Stimulated activated CD8-positive, alpha-beta memory T cell treated with anti-CD3 and anti-CD28 coated beads, Interleukin-4, amount 100 ng/mL, for 24 hours (primary cell): Measurements from ENCODE around the gene KCNJ4.
"Not testable (repeated sequence)": the region's sequence is repeated elsewhere in the genome, so short reads cannot be mapped to it uniquely, and the experiment has no call there.

Source experiments
- DNase-seq: peaks from one replicate; pipeline ENCODE4 v3.0.0-alpha.2; 2020; ENCODE audit warnings: low read depth

KCNJ4 gene

DNA sequence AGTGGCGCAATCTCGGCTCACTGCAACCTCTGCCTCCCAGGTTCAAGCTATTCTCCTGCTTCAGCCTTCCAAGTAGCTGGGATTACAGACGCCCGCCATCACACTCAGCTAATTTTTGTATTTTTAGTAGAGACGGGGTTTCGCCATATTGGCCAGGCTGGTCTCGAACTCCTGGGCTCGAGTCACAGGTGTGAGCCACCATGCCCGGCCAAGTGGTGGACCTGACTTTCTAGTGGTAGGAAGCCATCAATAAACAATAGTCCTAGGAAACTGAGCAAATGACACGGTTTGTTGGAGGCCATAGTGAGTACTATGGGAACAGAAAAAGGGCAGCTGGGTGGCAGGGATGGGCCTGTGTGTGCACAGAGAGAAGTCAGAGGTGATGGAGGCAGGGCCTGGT, 15.2 kb upstream of the KCNJ4 start:
- DNase-seq, result not testable (repeated sequence)

DNA sequence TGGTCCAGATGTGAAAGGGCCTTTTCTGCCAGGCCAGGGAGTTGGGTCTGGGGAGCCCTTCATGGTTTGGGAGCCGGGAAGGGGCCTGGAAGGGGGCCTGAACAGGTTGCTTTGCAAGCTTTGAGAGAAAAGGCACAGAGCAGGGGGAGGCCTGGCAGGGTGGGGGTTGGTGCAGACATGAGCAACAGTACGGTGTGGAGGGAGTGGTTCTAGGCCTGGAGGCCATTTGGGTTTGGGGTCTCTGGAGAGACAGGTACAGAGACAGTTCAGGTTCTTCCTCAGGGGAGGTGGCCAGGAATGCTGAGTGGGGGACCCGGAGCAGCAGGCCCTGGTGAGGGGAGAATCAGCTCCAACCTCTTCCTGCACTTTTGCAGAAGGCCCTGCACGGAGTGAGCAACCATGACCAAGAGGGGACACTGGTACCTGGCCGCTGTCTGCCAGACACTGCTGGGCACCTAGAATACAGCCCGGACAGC, 14.3 kb upstream of the KCNJ4 start:
- DNase-seq, result no peak

DNA sequence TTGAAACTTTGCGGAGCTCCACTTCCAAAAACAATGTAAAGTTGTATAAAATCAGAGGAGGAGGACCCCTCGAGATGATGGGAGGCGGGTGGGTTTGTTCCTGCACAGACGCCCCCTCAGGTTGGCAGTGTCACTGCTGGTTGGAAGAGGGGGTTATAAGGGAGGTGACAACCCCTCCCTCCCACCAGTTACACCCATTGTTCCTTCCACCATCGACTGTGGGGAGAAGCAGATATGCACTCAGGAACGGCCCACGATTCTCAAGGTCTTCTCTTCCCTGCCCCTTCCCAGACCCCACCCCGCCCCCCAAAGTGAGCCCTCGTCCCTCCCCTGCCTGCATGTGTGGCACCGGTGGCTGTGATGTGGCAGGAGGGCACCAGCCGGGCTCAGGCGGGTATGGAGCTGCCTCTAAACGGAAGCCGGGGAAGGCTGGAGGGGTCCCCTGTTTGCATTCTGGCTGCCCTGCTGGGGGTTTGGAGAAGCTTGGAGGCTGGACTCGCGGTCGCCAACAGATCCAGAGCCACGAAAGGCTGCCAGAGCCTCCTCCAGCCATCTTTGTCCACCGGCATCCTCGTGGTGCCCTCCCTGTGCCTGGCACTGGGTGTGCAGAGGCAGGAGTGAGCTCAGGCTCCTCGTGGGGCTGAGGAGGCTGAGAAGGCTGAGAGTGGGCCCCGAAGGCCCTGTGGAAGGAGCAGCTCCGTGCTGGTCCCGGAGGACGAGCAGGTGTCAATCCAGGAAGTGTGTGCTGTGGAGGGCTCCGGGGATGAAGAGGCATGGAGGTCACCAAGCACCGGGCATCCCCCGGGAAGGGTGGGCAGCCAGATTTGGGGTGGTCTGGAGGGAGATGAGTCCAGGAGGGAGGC, 13.7 kb upstream of the KCNJ4 start:
- no peak for DNase-seq

DNA sequence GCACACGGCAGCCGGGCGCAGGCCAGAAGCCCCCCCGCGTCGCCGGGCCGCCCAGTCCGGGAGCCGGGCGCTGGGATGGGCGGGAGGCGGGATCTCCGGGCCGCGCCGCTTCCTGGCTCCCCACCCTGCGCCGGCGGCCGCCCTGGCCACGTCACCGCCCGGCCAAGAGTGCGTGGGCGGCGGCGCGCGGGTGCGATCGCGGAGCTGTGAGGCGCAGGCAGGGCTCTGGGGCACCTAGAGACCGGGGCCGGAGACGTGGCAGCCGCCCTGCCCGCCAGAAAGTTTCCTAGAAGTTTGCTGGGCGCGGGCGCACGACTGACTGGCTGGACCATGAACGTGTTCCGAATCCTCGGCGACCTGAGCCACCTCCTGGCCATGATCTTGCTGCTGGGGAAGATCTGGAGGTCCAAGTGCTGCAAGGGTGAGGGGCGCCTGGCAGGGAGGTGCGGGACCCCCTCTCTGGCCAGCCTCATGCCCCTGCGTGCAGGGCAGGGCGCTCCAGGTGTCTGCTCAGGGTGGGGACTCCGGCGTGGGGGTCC, 13.0 kb upstream of the KCNJ4 start, which contains the start of gene KDELR3:
TSS of gene KDELR3 (plus strand) at position 193 of the 539 bp plus-strand sequence. CDS start at position 331, 138 bp downstream.
- DNase-seq, result peak; percentile 43

DNA sequence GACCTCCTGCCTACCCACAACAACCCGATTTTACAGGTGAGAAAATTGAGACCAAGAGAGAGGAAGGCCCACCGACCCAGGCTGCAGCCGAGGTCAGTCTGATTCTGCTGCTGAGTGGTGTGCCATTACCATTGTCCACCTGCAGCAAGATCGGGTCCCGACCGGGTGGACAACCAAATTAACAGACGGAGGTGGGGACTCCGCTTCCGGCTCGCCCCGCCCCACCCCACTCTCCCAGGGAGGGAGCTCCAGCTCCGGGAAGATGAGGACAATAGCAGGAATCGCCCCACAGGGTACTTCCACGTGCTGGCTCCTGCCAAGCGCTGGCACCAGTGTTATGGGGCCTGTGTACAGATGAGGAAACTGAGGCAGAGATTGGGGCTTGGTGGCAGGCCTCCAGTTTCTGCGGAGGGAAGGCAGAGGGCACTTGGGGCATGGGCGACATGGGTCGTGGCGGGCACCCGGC, 12.5 kb upstream of the KCNJ4 start:
- no peak for DNase-seq

DNA sequence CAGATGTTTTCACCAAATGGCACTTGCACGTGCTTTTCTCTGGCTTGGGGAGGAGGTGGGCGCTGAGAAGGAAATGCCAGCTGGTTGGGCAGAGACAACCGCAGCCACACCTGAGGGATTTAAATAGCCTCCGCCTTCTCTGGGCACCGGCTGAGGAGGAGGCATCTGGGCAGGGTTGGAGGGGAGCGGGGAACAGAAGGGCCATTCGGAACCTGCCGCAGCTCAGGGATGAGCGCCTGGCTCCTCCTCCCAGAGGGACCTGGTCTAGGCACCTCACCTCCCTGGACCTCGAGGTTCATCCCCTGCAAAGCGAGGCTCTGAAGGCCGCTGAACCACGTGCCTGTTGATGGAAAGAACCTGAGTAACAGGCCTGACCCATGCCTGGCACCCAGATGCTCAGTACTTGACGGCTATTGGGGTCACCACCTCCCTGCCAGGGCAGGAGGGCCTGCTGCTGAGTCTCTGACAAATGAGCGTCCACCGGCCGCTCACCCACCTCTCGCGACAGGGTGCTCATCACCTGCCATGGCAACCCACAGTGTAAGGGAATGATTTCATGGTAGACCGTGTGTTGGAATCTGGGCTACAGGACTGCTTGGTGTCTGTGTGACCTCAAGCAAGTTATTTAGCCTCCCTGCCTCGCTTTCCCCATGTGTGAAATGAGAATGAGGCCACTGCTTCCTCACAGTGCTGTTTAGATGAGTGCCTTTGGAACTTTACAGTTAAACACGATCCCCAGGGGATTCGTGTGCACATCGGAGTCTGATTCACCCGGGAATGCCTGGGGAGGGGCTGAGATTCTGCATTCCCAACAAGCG, 10.9 kb upstream of the KCNJ4 start:
- no peak for DNase-seq

DNA sequence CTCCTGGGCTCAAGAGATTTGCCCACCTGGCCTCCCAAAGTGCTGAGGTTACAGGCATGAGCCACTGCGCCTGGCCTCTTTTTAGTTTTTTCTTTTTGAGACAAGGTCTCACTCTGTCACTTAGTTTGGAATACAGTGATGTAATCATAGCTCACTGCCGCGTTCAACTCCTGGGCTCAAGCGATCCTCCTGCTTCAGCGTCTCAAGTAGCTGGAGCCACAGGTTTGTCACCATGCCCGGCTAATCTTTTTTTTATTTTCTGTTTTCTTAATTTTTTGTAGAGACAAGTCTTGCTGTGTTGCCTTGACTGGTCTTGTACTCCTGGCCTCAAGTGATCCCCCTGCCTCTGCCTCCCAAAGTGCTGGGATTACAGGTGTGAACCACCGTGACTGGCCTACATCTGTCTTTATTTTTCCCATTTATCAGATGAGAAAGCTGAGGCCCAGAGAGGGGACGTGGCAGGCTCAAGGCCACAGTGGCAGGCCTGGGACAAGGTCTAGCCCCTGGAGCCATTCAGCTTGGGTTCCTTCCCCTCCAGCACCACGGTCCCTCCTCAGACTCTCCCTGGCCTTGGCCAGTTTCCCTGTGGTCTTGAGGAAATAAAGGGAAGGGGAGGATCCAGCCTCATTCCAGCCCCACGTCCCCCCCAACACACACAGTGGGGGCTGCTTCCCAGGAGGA, 10.1 kb upstream of the KCNJ4 start:
- no peak for DNase-seq

DNA sequence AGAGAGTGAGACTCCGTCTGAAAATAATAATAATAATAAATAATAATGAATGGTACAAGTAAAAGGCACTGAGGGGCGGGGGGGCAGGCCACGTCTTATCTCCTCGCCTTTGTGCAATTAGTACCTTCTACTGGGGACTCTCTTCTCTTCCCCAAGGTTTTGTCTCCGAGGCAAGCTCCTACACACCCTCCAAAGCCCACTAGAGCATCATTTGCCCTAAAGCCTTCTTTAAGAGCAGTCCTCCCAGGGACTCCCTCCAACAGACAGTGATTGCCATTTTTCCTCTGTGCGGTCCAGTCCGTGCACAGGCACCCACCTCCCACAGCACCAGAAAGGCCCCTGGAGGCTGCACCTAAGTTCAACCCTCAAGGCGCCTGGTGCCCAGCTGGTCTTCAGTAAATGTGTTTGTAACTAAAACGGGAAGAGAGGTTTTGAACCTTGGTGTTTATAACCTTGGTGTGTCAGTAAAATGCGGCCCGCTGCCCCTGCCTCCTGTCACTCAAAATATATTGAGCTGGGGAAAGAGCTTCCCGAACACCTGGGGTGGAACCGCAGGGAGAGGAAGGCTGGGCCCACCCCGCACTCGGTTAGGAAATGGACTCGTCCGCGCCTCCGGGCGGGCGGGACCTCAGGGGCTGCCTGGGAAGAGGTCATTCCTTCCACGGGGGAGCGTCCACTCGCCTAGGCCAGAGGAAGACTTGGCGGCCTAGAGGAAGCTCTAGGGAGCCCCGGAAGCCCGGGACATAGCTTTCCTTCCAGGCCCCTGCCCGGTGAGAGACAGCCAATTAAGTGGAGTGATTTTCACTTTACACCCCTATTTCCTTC, 8.2 kb upstream of the KCNJ4 start:
- DNase-seq, result no peak

DNA sequence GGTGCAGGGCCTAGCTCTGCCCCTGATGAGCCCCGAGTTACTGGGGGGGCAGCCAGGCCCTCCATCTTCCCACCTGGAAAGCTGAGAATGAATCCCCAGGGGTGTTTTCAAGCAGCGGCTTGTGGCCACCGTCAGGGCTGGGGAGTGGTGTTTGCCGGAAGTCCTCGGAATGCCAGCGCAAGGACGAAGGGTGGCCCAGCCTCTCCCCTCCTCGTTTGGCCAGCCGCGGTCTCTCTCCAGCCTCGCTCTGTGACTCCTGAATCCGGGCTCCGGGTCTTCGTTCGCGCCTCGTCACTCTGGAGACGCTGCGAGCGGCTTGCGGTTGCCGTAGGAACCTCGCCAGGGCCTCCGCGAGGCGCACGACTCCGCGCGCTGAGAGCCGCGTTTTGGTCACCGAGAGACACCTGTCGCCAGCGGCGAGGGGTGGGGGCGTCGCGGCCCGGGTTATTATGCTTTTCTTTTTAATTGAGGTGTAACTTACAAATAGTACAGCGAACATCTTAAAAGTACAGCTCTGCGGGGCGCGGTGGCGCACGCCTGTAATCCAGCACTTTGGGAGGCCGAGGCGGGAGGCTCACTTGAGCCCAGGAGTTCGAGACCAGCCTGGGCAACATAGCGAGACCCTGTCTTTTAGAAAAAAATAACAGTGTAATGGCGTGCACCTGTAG, 6.5 kb upstream of the KCNJ4 start:
- DNase-seq, result peak; percentile 50

DNA sequence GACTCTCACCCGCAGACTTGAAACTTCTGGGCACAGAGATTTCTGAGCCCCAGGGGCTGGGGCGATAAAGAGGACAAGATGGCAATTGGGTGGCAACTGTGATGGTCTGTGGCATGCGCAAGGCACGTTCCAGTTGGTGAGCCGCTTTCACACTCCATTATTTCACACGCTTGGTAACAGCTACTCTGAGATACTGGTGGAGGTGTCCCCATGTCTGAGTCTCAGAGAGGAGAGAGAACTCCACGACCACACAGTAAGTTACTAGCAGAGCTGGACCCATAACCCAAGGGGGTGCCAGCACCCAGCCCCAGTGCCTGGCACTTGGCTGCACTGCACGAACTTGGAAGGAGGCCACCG, 6.0 kb upstream of the KCNJ4 start:
- no peak for DNase-seq

DNA sequence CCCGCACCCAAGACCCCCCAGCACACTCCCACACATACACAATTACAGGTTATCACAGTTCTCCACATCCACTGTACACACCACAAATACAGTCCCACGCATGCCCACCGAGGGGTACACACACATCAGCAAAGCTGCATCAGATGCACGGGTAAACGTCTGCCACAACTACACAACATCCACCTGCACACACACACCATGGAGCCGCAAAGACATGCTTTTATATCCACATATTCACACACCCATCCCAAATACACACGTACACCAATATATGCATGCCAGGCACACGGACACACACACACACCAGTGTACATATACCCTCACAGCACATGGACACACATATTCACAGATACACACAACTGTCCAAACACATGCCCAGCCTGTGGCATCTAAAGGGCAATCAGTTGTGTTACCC, 5.4 kb upstream of the KCNJ4 start:
- no peak for DNase-seq

DNA sequence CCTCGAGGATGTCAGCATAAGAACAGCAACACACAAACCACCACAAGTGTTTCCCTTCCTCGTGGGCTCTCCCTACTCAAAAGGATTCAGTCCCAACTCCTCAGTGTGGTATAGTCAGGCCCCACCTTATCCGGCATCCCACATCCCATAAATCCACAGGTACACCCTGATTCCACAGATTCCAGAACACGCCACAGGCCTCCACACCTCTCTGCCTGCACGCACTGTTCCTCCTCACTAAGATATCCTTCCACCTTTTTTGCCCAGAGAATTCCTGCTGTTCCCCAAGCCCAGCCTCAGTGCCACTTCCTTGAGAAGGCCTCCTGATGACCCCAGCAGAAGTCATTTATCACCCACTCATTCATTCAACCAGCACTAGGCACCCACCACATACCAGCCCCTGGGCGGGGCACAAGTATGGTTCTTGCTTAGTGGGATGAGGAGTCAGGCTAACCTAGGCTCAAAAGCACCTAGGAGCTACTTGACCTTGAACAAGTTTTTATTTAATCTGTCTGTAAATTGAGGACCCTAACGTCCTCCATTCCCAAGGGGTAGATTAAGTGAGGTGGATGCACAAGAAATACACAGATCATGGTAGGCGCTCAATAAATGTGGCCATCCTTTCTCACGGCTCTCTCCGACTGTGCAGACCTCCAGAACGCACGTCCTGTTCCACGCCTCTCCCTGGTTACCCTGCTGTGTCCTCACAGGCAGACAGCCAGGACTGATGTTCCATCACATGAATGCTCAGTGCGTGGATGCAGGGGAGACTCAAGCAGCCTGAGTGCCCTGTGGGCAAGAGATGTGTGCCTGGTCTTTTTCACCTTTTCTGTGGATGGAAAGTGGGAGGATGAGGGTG, 2.1 kb upstream of the KCNJ4 start:
- DNase-seq, result no peak

DNA sequence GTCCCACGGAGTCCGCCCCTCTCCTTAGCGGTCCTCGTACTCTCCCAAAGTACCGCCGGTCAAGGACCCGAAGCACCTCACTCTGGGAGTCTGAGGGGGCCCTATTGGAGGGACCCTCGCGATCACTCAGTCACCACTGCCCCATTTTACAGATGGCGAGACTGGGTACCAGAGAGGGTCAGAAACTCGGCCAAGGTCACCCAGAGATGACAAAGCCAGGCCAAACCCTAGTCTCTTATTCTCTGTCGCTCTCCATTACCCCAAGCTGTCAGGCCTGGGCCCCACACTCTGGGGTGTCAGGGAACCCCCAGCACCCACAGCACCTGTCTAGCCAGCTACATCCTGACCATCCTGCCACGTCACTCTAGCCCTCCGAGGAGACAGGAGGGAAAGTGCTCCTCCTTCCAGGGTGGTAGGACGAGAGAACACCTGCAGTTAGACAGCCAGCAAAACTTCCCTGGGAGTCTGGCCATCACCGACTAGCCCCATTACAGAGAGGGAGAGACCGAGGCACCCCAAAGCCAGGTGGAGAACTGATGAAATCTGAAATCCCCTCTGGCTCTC, 1.4 kb upstream of the KCNJ4 start:
- no peak for DNase-seq

DNA sequence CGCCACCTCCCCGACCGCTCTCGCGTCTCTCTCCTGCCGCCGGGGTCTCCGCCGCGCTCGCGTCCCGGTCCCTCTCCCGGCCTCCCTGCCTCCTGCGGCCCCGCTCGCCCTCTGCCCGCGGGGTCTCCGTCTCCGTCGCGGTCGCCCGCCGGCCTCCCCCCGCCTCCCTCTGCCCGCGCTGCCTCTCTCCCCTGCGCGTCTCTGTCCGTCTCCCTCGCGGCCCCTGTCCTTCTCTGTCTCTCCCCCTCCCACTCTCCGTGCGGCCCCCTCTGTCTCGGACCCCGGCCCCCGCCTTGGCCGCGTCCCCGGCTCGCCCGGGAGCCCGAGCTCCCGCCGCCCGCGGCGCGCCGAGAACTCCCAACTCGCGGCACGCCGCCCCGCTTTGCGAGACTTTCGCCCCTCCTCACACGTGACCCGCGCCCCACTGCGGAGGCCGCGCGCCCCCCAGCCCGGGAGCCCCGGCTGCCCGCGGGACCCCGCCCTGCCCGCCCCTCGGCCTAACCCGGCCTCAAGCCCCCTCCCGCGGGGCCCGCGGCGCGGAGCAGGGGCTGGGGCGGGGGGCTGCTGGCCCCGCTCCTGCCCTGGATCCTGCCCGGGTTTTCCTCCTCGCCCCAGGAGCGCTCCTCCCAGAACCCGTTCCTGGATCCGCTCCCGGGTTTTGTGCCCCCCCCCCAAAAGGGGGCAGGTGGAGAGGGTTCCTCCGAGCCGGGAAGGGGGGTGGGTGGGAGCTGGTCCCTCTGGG, 702 bp upstream of the KCNJ4 start:
- no peak for DNase-seq

DNA sequence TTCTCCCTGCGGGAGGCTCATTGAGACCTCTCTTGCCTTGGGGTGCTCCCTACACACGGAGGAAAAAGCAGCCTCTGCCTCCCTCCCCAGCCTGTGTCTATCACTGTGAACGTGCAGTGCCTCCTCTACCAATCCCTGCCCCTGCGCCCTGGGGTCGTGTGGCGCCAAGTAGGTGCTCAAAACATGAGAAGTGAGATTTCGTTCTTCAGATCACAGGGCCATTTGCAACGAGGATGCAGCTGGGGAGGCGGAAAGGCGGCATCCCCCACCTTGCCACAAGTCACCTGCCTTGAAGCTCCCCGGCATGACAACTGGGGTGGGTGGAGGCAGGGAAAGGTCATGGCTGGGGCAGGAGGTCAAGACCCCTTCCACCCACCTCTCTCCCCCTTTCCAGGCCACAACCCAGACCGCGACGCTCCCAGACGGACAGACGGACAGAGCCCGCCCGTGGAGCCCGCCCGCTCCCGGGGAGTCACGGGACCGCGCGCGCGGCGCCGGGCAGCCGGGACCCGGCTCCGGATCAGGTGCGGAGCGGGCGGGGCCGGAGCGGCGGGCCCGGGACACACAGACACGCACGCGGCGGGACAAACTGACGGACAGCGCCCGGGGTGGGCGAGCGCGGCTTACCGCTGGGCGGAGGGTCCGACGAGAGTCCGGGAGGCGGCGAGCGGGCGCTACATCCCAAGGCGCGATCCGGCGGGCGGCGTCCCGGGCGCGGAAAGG, 485 bp downstream of the KCNJ4 start:
- no peak for DNase-seq

DNA sequence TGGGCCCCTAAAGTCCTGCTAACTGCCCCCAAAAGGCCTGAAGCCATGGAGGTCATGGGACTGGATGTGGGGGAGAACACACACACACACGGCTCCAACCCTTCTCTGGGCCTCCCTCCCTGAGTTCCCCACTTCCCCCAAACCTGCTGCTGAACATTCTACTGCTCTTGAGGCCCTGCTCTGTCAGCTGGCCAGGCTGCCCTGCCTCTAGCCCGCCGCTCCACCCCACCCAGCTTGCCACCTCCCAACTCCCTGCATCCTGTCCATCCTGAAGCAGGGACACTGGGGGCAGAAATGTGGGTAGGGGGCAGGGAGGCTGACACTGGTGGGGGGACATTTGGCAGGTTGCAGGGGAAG, 1.0 kb downstream of the KCNJ4 start:
- no peak for DNase-seq

DNA sequence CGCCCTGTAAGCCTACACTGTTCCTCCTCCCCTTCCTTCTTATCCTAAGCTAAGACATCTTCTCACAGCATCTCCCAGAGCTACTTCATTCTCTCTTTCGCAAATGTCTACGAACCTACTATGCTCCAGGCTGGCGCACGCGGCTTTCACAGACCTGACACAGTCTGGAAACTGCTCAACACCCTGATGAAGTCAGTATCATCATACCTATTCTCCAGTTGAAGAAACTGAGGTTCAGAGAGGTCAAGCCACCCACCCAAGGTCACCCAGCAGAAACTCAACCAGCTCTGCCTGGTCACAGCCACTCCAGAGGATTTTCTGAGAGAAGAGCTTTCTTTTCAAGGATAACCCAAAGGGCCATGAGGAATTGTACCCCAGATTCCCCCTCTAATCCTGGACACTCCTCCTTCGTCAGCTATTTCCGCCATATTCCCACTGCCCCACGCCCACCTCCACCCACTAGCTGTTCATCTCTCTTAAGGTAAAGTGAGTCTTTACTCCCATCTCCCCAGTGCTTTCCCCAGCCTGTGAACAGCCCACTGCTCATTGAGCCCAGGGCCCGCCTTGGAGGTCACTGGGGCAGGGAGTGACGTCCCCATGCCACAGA, 1.8 kb downstream of the KCNJ4 start:
- no peak for DNase-seq
